GM19328 (cell line): ENCODE data around the gene SYT9.

Source experiments
- ATAC-seq: cut with Tn5 transposase; IDR thresholded peaks from one replicate; pipeline ENCODE4 v1.9.1; 2021; ENCODE audit warnings: mild to moderate bottlenecking, moderate library complexity; ENCODE audit not compliant: unreplicated experiment

Gene SYT9

DNA sequence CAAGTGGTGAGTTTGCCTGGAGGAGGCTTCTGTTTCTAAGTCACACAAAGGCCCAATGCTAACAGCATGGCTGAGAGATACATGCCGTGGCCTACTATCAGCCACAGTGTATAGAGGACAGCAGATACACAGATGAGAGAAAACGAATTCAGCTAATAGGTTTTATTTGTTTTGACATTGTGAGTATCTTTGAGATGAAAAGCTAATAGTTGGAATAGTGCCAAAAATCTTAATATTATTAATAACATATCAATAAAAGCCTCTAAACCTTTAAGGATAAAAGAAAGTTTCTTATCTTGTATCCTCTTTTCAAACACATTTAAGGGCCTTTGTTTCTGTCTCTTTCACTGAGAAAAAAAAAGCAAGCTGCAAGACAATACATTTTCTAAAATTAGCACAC lies 203.2 kb downstream of the SYT9 start:
- no peak for ATAC-seq

- no peak for ATAC-seq
These were observed 205.5 kb downstream of the SYT9 start for GRCh38 chr11:7457211-7457610.

DNA sequence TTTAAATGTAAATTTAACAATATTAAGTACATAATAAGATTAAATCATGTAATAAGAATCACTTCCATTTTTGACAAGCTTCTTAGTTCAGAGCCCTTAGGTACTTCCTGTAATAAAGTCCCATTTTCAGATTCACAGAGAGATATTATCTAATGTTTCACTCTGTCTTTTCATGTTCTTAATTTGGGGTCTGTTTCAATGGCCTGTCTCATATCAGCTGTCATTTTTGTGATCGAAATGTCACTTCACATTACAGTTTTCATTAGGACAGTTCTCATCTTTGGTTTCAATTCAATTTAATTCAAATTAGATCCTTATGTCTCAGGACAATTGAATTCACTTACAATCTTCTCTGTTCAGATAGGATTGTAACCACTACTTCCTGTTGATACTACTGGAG lies 211.0 kb downstream of the SYT9 start:
- no peak for ATAC-seq

DNA sequence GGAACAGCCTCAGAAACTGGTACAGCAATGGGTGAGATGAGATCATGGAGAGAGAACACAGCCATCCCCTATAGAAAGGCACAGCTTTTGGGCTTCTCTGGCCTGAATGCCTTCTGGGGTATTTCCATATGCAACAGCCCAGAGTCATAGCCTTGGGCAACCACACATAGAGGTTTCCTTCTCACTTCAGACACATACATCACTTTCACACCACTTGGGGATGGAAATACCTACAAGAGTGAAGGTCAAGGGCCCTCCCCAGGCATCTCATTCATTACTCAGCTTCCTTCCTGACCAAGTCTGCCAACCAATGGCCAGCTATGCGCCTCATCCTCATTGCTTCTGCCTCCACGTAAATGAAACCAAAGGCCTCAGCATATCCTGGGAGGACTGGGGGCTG lies 215.9 kb downstream of the SYT9 start:
- no peak for ATAC-seq

DNA sequence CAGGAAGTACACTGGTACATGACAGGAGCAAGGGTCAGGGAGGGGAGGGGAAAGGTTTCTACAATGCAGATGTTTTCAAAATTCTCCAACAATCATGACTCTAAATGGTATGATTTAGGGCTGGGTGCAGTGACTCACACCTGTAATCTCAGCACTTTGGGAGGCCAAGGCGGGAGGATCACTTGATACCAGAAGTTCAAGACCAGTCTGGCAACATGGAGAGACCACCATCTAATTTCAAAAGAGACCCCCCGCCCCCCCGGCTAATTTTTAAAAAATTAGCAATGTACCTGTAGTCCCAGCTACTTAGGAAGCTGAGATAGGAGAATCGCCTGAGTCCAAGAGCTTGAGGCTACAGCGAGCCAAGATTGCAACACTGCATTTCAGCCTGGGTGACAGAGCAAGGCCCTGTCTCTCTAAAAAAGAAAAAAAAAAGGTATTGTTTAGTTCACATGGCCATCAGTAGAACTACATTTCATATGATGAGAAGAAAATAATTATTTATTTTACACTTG lies 217.7 kb downstream of the SYT9 start:
- ATAC-seq = no peak

GRCh38 chr11:7471071-7471470 lies 219.4 kb downstream of the SYT9 start:
- no peak for ATAC-seq

GRCh38 chr11:7473717-7474116 lies 222.0 kb downstream of the SYT9 start:
- peak; percentile 80 for ATAC-seq

DNA sequence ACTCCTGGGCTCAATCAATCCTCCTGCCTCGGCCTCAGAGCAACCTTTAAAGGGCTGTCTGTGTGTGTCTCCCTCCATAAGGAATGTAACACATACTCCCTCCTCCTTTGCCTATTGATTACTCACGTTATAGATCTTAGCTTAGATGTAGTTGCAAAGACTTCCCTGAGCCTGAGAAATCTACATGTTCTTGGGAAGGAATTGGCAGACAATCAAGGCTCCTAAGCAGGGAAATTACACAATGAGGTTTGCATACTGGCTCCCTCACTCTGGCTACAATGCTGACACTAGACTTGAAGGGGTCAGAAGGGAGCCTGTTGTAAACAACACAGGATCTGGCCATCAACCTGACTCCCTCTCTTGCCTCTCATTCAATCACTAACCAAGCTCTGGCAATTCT lies 228.4 kb downstream of the SYT9 start:
- ATAC-seq = no peak

GRCh38 chr11:7484131-7484530 lies 232.4 kb downstream of the SYT9 start:
- no peak for ATAC-seq

- ATAC-seq = no peak
These were observed 232.9 kb downstream of the SYT9 start for GRCh38 chr11:7484645-7485044.

GRCh38 chr11:7485186-7486097 lies 233.7 kb downstream of the SYT9 start, which contains the start of gene OLFML1:
Gene OLFML1 (plus strand): TSS chr11:7485506. CDS start chr11:7485876, 370 bp downstream.
- no peak for ATAC-seq

- no peak for ATAC-seq
These were observed 234.5 kb downstream of the SYT9 start for GRCh38 chr11:7486098-7486780.

DNA sequence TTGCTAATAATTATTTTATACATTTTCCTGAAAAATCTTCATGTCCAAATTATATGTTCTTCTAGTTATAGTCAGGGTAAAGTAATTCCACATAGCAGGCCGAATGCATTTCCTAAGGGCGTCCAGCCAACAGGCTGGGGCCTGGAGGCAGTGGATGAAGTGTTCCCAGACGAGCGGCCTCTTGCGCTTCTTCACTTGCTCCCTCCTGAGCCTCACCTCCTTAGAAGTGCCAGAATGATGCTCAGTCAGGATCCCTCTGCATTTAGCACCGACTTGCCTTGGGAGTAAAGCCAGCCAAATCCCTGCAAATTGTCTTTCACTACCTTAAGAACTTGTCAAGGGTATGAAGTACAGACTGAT lies 235.1 kb downstream of the SYT9 start:
- ATAC-seq = no peak

GRCh38 chr11:7487360-7487759 lies 235.7 kb downstream of the SYT9 start:
- ATAC-seq = no peak

DNA sequence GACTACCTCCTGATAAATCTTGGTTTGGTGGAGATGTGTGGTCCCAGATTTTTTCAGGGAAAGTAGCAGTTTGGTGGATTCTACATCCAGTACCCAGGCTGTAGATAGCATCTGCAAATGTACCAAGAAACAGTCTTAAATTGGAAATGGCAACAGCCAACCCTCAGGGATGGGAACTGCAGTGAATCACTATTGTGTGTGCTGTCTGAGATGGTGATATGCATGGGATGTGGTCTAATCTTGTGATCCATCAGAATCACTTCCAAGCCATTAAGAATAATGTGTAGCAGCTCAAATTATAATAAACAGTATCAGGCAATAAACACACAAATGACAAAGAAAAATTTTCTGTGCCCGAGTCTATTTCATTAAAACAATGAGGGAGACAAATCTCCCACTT lies 237.0 kb downstream of the SYT9 start:
- ATAC-seq = no peak

GRCh38 chr11:7489376-7489775 lies 237.7 kb downstream of the SYT9 start:
- ATAC-seq = no peak

DNA sequence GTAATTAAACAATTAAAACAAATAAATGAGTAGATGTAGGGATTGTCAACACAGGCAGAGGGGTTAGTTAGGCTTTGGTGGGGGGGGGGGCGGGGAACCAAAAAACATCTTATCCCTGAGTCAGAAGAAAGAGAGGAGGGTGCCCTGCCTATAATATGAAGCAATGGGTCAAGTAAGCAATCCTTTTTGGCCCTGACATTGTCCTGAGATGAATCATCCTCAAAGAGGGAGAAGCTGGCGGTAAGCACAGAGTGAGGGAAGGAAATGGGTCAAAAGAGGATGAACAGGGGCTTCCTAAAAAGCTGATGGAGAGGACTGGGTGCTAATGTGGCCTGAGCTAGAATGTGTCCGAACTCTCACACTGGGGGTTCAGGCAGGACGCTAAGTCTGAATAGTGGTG lies 238.3 kb downstream of the SYT9 start:
- ATAC-seq = no peak

GRCh38 chr11:7490535-7490934 lies 238.8 kb downstream of the SYT9 start:
- ATAC-seq = no peak

GRCh38 chr11:7492253-7492652 lies 240.5 kb downstream of the SYT9 start:
- ATAC-seq = no peak

DNA sequence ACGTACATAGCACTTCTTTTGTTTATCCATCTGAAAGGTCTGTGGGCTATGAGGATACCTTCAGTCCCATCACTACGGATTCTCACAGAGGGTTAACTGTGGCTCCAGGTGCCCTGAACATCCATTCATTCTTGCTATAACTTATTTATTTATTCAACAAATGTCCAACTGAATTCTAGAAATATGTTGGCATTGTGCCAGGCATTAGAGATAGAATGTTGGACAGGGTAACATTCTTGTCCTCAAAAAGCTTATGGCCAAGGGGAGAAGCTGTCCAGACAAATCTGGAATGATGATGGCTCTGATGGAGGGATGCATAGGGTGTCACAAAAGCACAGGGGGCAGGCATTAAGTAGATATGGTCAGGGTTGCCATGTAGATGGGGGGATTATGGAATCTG lies 242.0 kb downstream of the SYT9 start:
- no peak for ATAC-seq

GRCh38 chr11:7494086-7494745 lies 242.5 kb downstream of the SYT9 start:
- no peak for ATAC-seq
